ENCODE results near the gene CCR6.

DNA sequence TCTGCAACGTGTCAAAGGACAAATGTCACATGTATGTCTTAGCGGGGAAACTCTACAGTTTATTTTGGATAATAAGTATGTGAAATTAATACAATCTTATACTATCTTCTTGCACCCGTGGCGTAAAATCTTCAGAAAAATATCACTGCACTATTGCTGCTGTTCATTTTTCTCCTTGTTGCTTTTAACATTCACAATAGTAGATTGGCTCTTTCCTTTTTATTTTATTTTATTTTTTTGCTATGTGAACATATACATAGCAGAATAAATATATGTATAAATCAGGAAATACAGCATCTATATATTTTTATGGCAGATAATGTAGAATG is 19.5 kb downstream of the CCR6 start:
- TF ChIP-seq, protein P1, sequence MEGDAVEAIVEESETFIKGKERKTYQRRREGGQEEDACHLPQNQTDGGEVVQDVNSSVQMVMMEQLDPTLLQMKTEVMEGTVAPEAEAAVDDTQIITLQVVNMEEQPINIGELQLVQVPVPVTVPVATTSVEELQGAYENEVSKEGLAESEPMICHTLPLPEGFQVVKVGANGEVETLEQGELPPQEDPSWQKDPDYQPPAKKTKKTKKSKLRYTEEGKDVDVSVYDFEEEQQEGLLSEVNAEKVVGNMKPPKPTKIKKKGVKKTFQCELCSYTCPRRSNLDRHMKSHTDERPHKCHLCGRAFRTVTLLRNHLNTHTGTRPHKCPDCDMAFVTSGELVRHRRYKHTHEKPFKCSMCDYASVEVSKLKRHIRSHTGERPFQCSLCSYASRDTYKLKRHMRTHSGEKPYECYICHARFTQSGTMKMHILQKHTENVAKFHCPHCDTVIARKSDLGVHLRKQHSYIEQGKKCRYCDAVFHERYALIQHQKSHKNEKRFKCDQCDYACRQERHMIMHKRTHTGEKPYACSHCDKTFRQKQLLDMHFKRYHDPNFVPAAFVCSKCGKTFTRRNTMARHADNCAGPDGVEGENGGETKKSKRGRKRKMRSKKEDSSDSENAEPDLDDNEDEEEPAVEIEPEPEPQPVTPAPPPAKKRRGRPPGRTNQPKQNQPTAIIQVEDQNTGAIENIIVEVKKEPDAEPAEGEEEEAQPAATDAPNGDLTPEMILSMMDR (conservative IDR thresholded peaks at IDR 0.05 in 1 of 2, IDR thresholded peaks at IDR 0.05 in 1 of 2; ENCODE audit: low read depth in 1 of 2, low read length in 2 of 2), result no peak
- no peak for TF ChIP-seq EZH2 (IDR thresholded peaks at IDR 0.05; ENCODE audit: low read length, missing control alignments)
